Aorta (tissue), 5 donors: ENCODE results near the gene BLOC1S6. TPM values are rescaled to one million over a fixed set of nuclear protein-coding genes. Genes with fewer than 3 reads are reported as not detected.

Experiments used
- ATAC-seq: fragments of 200-7000 bp; cut with Tn5 transposase; one replicate; pipeline ENCODE4 v1.9.1; 2022; ENCODE audit warnings: moderate library complexity; ENCODE audit not compliant: low FRiP score
- DNase-seq, 2 donors: peaks; one replicate each; pipeline ENCODE4 v3.0.0-alpha.2; 2020
- H3K27ac ChIP-seq, 2 donors: one replicate each; pipeline ENCODE4 v1.5.1; 2013; ENCODE audit warnings: low read length in 2 of 2, mild to moderate bottlenecking in 2 of 2, moderate library complexity in 2 of 2, control low read depth in 1 of 2, inconsistent platforms in 1 of 2, low read depth in 1 of 2
- H3K27me3 ChIP-seq, 2 donors: one replicate each; pipeline ENCODE4 v1.6.1; 2013; ENCODE audit warnings: control low read depth in 1 of 2, low read length in 1 of 2, mild to moderate bottlenecking in 1 of 2, moderate library complexity in 1 of 2; ENCODE audit not compliant: insufficient read depth in 2 of 2, control insufficient read depth in 1 of 2
- H3K36me3 ChIP-seq, 2 donors: one replicate each; pipeline ENCODE4 v1.6.1; 2013; ENCODE audit warnings: control low read depth in 1 of 2, low read length in 1 of 2, mild to moderate bottlenecking in 1 of 2; ENCODE audit not compliant: insufficient read depth in 2 of 2, control insufficient read depth in 1 of 2
- H3K4me1 ChIP-seq, 2 donors: one replicate each; pipeline ENCODE4 v1.6.1; 2013; ENCODE audit warnings: low read length in 2 of 2, control low read depth in 1 of 2, mild to moderate bottlenecking in 1 of 2, moderate library complexity in 1 of 2; ENCODE audit not compliant: insufficient read depth in 2 of 2, control insufficient read depth in 1 of 2
- H3K4me3 ChIP-seq, 2 donors: one replicate each; pipeline ENCODE4 v1.5.1; 2013; ENCODE audit warnings: low read length in 2 of 2, control low read depth in 1 of 2, mild to moderate bottlenecking in 1 of 2
- H3K9me3 ChIP-seq: one replicate; pipeline ENCODE4 v1.6.1; 2013; ENCODE audit warnings: mild to moderate bottlenecking, low read length; ENCODE audit not compliant: control insufficient read depth
- WGBS, 2 donors: extraction: QIAGEN DNeasy Blood & Tissue Kit; methylation state at CpG; one replicate each; pipeline ENCODE4 v1.1.7; 2013; 5-methylcytosine and 5-hydroxymethylcytosine counted together
- intact Hi-C, 2 donors: fragments of 100-400 bp; cut with DNase I; formaldehyde crosslinking; loops; one replicate each; pipeline versions ENCODE4 v1.14.2 to v1.15.0; 2022
- polyA plus RNA-seq, 2 donors: library from polyadenylated mRNA; stranded (reverse); fragments of 200-250 nt; gene quantifications; one replicate each; pipeline ENCODE4 v1.2.3, GENCODE V29; 2013
- total RNA-seq, 2 donors: library from RNA; stranded (reverse); fragmentation: NEBNext Ultra II Directional; extraction: Animal tissue kit (Norgen Biotek cat#: 25700); gene quantifications; one replicate each; pipeline ENCODE4 v1.2.1, GENCODE V29; 2021
- donor health status: healthy with polysubstance abuse.
- donor health status: Bipolar disorder and iron deficiency.
- donor health status: DM: no; HTN: no; CAD: no.
- donor health status: DM: no; HTN: no; CAD: no.
- donor health status: DM: yes; HTN: yes; CAD: no.

Gene BLOC1S6
- total and polyA plus RNA-seq, 4 donors = 24.9 to 47.3 (median 46.2) TPM

GRCh38 chr15:45630917-45631691 lies 43.9 kb downstream of the BLOC1S6 start:
- no peaks in the 10 kb centered on the region for H3K36me3 ChIP-seq
- intact Hi-C loops = loop anchor here in 1 of 2 donors (5.0 to 10.0 kb wide), 2 partner anchors 44 to 426 kb away; partner anchors contain the start of gene BLOC1S6
- DNase-seq (peak in 1 of 2 donors; percentile 63), ATAC-seq (peak; percentile 37)
- no peaks in the 10 kb centered on the region for H3K9me3 ChIP-seq
- H3K4me3 ChIP-seq = no peak overlapping the region
- H3K4me1 ChIP-seq = no peaks in the 10 kb centered on the region
- WGBS, 2 donors = 71% methylated on average over 7 of the region's 7 CpGs
- H3K27ac ChIP-seq = no peak overlapping the region
- no peaks in the 10 kb centered on the region for H3K27me3 ChIP-seq

- DNase-seq = no peak
- Histone ChIP-seq H3K36me3 (no peaks in the 10 kb centered on the region), H3K4me1 (peaks cover 0 to 4% of the 10 kb centered on the region in 2 donors), H3K27me3 (no peaks in the 10 kb centered on the region), H3K4me3 (no peak overlapping the region), H3K9me3 (no peaks in the 10 kb centered on the region), H3K27ac (no peak overlapping the region)
- ATAC-seq = no peak
- WGBS, 2 donors = 40 to 49% methylated on average over 2 of the region's 2 CpGs
- intact Hi-C loops = loop anchor here in 1 of 2 donors (5.0 to 10.0 kb wide), 2 partner anchors 44 to 427 kb away; partner anchors contain the start of gene BLOC1S6
These were observed 44.6 kb downstream of the BLOC1S6 start for GRCh38 chr15:45631776-45632175.

GRCh38 chr15:45634432-45635190 lies 47.4 kb downstream of the BLOC1S6 start, which contains the start of gene SQOR:
SQOR (plus strand) TSS chr15:45635029; CDS start chr15:45658924, 23,895 bp downstream.
- Histone ChIP-seq H3K4me1 (peaks cover 3 to 5% of the 10 kb centered on the region in 2 donors), H3K4me3 (peak within 1 kb of the TSS; percentile 61), H3K9me3 (no peaks in the 10 kb centered on the region), H3K36me3 (no peaks in the 10 kb centered on the region), H3K27me3 (no peaks in the 10 kb centered on the region), H3K27ac (peak within 1 kb of the TSS; percentile 10 to 83)
- 2% methylated on average over 48 to 53 of the region's 53 CpGs for WGBS, 2 donors
- peak; percentile 94 for DNase-seq
- intact Hi-C loops = loop anchor here in 1 of 2 donors (2.0 to 10.0 kb wide), 3 partner anchors 47 to 430 kb away; partner anchors contain the start of gene BLOC1S6
- ATAC-seq = peak; percentile 92

GRCh38 chr15:45635191-45635638 lies 48.0 kb downstream of the BLOC1S6 start:
- 0 to 1% methylated on average over 29 of the region's 29 CpGs for WGBS, 2 donors
- Histone ChIP-seq H3K9me3 (no peaks in the 10 kb centered on the region), H3K27ac (peak overlapping the region; percentile 10 to 83), H3K27me3 (no peaks in the 10 kb centered on the region), H3K4me3 (peak overlapping the region; percentile 61), H3K36me3 (no peaks in the 10 kb centered on the region), H3K4me1 (peaks cover 3 to 5% of the 10 kb centered on the region in 2 donors)
- intact Hi-C loops = loop anchor here in 1 of 2 donors (2.0 to 10.0 kb wide), 2 partner anchors 70 to 430 kb away; no protein-coding TSS in a partner anchor
- DNase-seq = peak; percentile 81 to 92
- peak; percentile 70 for ATAC-seq

- ATAC-seq (no peak), DNase-seq (no peak)
- 38% methylated on average over 17 of the region's 17 CpGs for whole genome bisulfite sequencing, 2 donors
- Histone ChIP-seq H3K4me1 (peaks cover 3 to 5% of the 10 kb centered on the region in 2 donors), H3K27ac (peak overlapping the region in 1 of 2 donors; percentile 83), H3K27me3 (no peaks in the 10 kb centered on the region), H3K9me3 (no peaks in the 10 kb centered on the region), H3K4me3 (peak overlapping the region; percentile 61), H3K36me3 (no peaks in the 10 kb centered on the region)
- intact Hi-C loops = loop anchor here in 1 of 2 donors (2.0 to 10.0 kb wide), 2 partner anchors 69 to 431 kb away; no protein-coding TSS in a partner anchor
These were observed 48.6 kb downstream of the BLOC1S6 start for GRCh38 chr15:45635763-45636292.

- H3K4me1 ChIP-seq = peaks cover 7 to 14% of the 10 kb centered on the region in 2 donors
- H3K27ac ChIP-seq = peak overlapping the region in 1 of 2 donors; percentile 66
- H3K36me3 ChIP-seq = no peaks in the 10 kb centered on the region
- intact Hi-C loops = loop anchor here in 1 of 2 donors (10.0 kb wide), 1 partner anchor 432 kb away; no protein-coding TSS in a partner anchor
- DNase-seq (no peak), ATAC-seq (no peak)
- 89 to 90% methylated on average over 1 of the region's 1 CpG for WGBS, 2 donors
- no peaks in the 10 kb centered on the region for H3K27me3 ChIP-seq
- peak overlapping the region; percentile 9 to 23 for H3K4me3 ChIP-seq
- H3K9me3 ChIP-seq = no peaks in the 10 kb centered on the region
These were observed 50.0 kb downstream of the BLOC1S6 start for GRCh38 chr15:45637141-45637540.

- peaks cover 7 to 14% of the 10 kb centered on the region in 2 donors for H3K4me1 ChIP-seq
- intact Hi-C loops = loop anchor here in 1 of 2 donors (10.0 kb wide), 1 partner anchor 433 kb away; no protein-coding TSS in a partner anchor
These were observed 50.4 kb downstream of the BLOC1S6 start for GRCh38 chr15:45637552-45638033.

GRCh38 chr15:45640616-45641015 lies 53.4 kb downstream of the BLOC1S6 start:
- no peak overlapping the region for H3K27ac ChIP-seq
- intact Hi-C loops = no loop called here
- H3K4me1 ChIP-seq = peaks cover 12 to 16% of the 10 kb centered on the region in 2 donors
- no peaks in the 10 kb centered on the region for H3K36me3 ChIP-seq
- ATAC-seq = no peak
- 43 to 78% methylated on average over 2 of the region's 2 CpGs for WGBS, 2 donors
- DNase-seq = no peak
- no peaks in the 10 kb centered on the region for H3K27me3 ChIP-seq
- no peaks in the 10 kb centered on the region for H3K9me3 ChIP-seq
- H3K4me3 ChIP-seq = no peak overlapping the region

More at GRCh38 chr15:45637552-45638033, 50.4 kb downstream of the BLOC1S6 start:
- H3K27me3 ChIP-seq = no peaks in the 10 kb centered on the region
- ATAC-seq = peak; percentile 31
- no peaks in the 10 kb centered on the region for H3K9me3 ChIP-seq
- H3K36me3 ChIP-seq = no peaks in the 10 kb centered on the region
- 0 to 1% methylated on average over 6 of the region's 6 CpGs for WGBS, 2 donors
- DNase-seq = peak; percentile 70 to 84
- H3K27ac ChIP-seq = peak overlapping the region; percentile 72 to 85
- peak overlapping the region; percentile 9 to 23 for H3K4me3 ChIP-seq
